GM18499 (cell line): Measurements from ENCODE around the gene HINT3.
A peak's percentile ranks its signal among the peaks of the same experiment; 100 is the strongest.
"Not testable (repeated sequence)": the region's sequence is repeated elsewhere in the genome, so short reads cannot be mapped to it uniquely, and the experiment has no call there.

Experiments used
- ATAC-seq: cut with Tn5 transposase; IDR thresholded peaks from one replicate; pipeline ENCODE4 v1.9.1; 2021; ENCODE audit warnings: moderate number of reproducible peaks; ENCODE audit not compliant: insufficient read depth, unreplicated experiment

Gene HINT3

DNA sequence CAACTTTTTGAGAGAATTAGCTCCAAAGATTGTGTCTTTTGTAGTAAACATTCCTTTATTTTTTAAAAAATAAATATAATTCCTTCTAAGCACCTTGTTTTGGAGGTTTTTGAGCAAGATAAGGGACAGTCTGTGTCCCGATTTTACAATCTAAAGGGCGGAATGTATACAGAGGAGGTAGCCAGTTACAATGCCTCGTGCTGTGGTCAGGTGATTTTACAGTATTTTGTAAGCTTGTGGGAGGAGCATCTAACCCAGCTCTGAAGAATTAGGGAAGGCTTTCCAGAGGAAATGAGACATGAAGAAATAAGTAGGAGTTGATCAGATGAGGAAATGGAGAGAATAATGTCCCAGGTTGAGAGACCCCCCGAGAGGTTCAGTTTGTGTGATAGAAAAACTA is 1.3 kb downstream of the HINT3 start:
- ATAC-seq: no peak

- ATAC-seq: no peak
Observed at GRCh38 chr6:125959041-125959440, 2.5 kb downstream of the HINT3 start.

DNA sequence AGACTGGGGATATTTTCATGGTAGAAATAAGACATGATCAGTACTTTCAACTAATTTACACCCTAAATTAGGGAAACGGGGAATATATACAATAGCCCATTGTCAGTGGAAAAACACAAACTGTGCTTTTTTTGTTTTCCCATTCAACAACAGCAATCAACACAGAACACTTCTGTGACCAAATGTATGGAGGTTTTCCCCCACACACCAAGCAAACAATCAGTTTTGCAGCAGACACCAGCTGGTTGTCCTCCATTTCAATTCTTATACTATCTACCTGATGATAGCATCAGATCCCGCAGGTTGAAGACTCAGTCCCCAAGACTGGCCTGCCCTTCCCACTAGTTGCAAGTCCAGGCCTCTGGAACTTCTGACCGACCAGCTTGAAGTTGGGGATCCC is 4.5 kb downstream of the HINT3 start:
- no peak for ATAC-seq

DNA sequence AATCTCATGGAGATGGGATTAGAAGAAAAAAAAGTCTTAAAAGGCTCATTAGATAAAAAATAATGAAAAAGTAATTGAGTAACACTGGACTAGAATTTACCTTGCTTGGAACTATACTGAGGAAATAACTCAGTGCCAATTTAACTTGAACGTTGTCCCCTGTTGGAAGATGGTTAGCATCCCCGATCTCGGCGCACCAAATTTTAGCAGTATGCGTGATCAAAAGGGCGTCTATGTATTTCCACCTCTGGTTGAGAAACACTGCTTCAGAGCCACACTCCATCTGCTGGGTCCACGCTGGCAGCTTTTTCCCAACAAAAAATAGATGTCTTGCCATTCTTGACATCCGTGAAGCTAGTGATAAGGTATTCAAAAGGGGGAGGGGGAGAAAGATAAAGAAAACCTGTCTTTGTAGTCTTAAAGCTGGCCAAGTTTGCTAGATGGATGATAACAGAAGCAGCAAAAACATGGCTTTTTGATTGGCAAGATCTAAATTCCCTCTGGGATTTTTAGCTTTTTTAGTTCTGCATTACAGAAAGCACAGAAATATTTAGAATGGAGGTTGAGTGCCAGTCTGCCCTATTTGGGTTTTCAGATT is 6.4 kb downstream of the HINT3 start:
- no peak for ATAC-seq

DNA sequence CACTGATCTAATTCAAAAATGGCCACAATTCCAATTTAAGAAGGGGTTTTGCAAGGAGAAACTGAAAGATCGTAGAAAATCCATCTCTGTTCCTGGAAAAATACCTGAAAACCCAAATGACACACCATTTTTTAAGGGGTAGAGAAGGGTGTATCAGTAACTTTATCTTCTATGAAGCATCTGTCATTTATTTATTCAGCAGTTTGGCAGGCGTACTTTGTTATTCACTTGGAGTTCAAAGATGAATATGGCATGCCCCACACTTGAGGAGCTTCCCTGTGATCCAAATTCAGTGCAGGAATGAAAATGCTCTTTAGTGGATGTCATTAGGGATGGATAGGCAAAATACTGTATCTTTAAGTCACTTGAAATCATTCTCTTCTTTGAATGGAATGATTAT is 7.2 kb downstream of the HINT3 start:
- no peak for ATAC-seq

DNA sequence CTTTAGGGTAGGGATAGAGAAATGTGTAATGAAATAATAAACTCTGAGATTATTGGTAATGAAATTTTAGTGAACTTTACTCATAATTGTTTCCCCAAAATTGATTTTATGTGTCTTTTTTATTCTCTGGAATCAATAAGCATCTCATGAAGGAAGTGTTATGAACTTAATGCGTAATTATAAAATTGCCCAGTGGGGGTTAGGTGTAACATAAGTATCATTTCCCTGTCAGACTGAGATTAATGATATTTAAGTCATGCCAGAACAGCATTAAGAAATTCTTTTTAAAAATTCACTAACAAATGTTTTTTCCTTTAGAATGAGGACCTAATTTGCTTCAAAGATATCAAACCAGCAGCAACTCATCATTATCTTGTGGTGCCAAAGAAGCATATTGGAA is 10.0 kb downstream of the HINT3 start:
- no peak for ATAC-seq

GRCh38 chr6:125968493-125968892 is 11.9 kb downstream of the HINT3 start:
- no peak for ATAC-seq

DNA sequence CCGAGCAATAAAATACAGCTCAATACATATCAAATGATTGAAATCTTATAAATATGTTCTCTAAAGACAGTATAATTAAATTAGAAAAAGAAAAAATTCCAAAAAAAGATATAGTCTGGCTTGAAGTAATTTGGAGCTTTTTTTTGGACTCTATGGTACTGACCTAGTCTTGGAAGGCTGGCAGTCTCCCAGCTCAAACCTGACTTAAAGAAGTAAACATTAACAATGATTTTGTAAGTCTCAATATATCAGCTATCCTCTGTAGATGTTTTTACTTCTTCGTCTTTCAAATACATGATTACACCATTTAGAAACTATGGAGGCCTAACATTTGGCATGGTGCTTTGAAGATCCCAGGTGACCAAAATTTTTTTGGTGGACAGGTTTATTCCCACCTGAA is 14.2 kb downstream of the HINT3 start:
- ATAC-seq: no peak

GRCh38 chr6:125972478-125972877 is 15.9 kb downstream of the HINT3 start:
- ATAC-seq: not testable (repeated sequence)

- ATAC-seq: peak; percentile 55
Observed at GRCh38 chr6:125974214-125974866, 17.8 kb downstream of the HINT3 start.

- ATAC-seq: no peak
Observed at GRCh38 chr6:125979101-125979500, 22.5 kb downstream of the HINT3 start.

DNA sequence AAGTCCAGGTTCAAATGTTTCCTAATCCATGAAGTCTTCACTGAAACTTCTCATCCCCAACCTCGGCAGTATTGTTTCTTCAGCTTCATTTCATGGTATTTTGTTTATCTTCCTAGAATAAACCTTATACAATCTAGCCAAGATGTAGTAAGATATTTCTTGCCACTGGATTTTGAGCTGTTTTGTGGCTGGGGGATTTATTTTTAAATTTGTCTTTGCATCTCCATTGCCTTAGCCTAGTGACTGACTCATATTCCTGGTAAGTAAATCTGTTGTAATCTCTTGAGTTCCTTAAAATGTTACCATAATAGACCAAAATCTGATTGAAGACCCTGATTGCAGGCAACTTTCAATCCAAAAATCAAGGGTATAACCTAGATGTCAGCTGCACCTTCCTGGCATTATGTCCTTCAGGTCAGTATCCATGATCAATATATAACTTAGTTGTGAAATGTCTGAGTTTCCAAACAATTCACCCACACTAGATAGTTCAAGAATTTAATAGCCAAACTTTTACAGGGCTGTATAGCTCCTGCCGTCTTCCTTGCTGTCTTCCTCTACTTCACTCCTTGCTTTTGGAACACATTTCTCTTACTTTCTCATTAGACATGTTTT is 25.1 kb downstream of the HINT3 start:
- ATAC-seq: no peak

DNA sequence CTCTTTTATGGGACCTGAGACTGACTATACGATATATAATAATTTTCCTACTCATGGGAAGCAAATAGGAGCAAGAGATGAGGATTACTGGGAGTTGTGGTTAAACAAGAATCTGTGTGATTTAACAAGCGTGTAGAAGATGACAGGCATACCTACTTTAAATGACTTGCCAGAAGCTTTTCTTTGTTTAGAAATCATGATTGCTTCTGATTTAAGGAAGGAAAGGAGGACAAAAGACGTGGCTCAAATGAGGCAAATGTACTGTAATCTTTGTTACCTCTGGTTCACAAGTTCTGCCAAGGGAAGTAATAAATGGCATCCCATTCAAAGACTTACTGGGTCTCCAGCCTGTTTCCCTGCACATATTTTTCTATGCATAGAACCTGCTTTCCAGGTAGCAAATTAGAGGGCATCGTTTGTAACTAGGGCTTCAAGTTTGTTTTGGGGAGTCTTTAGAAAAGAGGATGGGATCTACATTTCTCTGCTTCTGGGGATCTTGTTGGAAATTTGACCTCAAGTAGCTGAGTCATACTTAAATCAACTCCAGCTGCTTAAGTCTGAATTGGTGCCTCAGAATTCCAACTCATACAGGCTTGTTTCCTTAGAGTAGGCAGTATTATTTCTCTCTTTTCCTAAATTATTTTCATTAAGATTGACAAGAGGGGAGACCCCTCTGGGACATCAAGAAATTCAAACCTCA is 26.8 kb downstream of the HINT3 start:
- no peak for ATAC-seq

DNA sequence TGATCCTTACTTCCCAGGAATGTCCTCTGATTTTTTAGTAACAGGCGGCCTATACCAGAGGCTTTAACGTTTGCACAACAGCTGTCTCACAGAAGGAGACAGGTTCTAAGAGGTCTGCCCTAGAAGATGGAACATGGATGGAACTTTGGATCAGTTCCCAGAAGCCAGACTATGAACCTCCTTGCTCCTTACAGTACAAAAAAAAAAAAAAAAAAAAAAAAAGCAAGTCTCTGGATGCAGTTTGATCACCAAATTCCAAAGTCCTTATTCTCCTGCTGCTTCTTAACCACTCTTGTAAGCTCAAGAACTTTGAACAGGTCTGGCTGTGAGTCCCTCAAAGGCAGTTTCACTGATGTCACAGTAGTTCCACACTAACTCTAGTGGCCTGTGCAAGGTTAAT is 27.7 kb downstream of the HINT3 start:
- no peak for ATAC-seq

DNA sequence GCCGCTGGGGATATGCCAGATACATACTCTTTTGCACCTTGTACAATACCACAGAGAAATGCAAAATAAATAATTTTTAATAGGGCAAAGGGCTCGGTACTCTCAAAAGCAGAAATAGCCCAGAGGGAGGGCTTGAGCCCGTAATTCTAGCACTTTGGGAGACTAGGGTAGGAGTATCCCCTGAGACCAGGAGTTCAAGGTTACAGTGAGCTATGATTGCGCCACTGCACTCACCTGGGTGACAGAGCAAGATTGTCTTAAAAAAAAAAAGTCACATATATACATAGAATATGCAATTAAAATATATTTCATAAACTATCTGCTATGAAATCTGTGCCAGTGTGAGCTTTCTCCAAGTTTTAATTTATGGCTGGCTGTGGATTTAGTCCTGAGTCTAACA is 29.0 kb downstream of the HINT3 start:
- no peak for ATAC-seq

GRCh38 chr6:125985979-125986300 is 29.4 kb downstream of the HINT3 start:
- no peak for ATAC-seq

DNA sequence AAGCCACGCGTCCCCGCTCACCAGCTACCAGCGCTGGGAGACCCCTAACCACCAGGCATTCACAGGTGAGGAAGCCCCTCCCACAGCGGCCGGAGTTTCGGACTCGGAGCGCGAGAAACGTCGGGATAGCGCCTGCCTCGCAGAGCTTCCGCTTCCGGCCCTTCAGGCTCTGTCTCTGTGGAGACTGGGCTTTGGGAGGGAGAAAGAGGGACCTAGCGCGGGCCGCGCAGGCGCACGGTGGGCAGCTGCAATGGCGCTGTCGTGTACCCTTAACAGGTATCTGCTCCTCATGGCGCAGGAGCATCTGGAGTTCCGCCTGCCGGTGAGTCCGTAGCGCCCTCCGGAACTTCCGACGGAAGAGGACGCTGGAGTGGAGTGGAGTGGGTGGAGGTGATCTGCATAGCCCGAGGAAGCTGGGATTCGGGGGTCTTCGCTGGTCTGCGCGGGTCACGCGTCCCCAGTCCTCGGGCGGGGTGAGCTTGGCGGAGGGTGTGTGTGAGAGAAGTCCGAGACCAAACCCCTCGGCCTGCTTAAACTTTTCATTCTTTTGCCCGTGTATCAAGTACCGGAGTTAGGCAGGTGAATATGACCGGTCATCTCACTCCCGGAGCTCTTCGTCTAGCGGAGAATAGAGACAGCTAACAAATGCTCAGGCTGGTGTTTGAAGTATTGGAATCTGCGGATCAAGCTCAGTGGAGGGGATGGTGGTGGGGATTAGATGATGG is 29.9 kb downstream of the HINT3 start, which contains the start of gene TRMT11:
TRMT11 (plus strand) TSS at position 240 of the 725 bp plus-strand sequence; CDS start at position 251, 11 bp downstream.
- peak; percentile 78 for ATAC-seq

DNA sequence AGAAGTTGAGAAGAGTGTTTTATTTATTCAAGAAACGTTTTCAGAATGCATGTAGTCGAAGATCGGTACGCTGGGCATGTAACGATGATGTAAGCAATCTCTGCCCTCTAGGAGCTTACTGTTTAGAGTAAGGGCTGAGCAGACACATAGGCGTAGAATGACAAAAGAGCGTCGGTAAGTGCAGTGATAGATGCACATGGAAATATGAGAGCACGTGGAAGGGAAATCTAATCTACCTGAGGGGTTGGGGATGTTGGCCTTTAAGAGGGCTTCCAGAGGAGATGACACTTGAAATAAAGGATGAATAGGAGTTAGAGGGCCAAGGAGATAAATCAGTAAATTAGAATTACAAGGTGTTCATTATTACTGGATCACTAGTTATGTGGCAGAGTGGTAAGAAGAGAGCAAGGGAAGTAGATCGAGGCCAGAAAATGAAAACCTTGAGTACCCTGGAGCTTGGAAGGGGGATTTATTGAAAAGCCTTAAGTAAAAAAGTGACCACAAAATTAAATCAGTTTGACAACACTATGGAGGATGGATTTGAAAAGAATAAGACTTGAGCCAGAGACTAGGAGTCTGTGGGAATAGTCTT is 30.6 kb downstream of the HINT3 start:
- peak; percentile 34 for ATAC-seq

DNA sequence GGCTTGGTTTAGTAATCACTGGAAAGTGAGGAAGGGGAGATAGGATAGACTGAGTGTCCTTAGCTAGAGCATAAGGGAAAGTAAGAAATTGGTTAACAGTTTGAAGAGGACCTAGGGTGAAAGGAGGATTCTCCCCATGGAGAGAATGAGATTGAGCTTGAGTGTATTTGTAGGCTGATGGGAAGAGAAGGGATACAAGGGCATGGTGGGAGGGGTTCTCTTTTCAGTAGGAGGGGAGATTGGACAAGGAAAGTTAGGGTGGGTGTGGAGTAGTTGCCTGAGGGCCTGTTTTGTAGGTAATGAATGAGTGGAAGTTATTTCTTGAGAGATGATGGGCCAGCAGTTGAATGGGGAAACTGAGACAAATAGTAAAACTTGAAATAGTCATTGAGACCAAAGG is 31.7 kb downstream of the HINT3 start:
- ATAC-seq: no peak

- ATAC-seq: no peak
Observed at GRCh38 chr6:125989631-125990030, 33.1 kb downstream of the HINT3 start.
